GM12878 (cell line): ENCODE measurements around the gene C1S. TPM values are rescaled to one million over a fixed set of nuclear protein-coding genes. Genes with fewer than 3 reads are reported as not detected.

Experiments
- ATAC-seq: fragments of 200-7000 bp; cut with Tn5 transposase; 3 replicates; pipeline ENCODE4 v1.9.1; 2020; ENCODE audit warnings: mild to moderate bottlenecking, moderate library complexity
- BruUV-seq: library from RNA; stranded (reverse); fragments of 400-500 nt; replicated peaks from 2 replicates; lab custom pipeline; 2021; lab: Mats Ljungman, UMichigan
- CTCF ChIA-PET: fragments of 300-600 bp; sonication (Branson Sonifier 250); formaldehyde crosslinking; extraction: SDS; loops from one replicate; lab custom pipeline; 2021; ENCODE audit warnings: inconsistent platforms; lab: Yijun Ruan, JAX
- POLR2A ChIA-PET: fragments of 350-600 bp; formaldehyde crosslinking; extraction: SDS; loops from one replicate; lab custom pipeline; 2021; ENCODE audit warnings: inconsistent platforms; lab: Charles Lee
- RAD21 ChIA-PET: fragments of 300-600 bp; sonication (Branson Sonifier 250); formaldehyde crosslinking; loops from one replicate; lab custom pipeline; 2023; ENCODE audit warnings: antibody characterized with exemption; ENCODE audit not compliant: unreplicated experiment; lab: Charles Lee
- SMC1A ChIA-PET: fragments of 300-600 bp; sonication (Branson Sonifier 250); formaldehyde crosslinking; loops from one replicate; lab custom pipeline; 2023; ENCODE audit not compliant: unreplicated experiment, uncharacterized antibody; lab: Charles Lee
- DNase-seq: peaks from one replicate; pipeline ENCODE4 v3.0.0-alpha.2; 2011; ENCODE audit warnings: low read depth, low spot score
- FAIRE-seq: peaks from 3 replicates; lab custom pipeline; 2011; peaks lifted over from hg19 to GRCh38; lab: Jason Lieb, UNC
- H2AFZ ChIP-seq: 2 replicates; pipeline ENCODE4 v1.6.0; 2011; ENCODE audit warnings: low read depth, low read length, control low read depth; ENCODE audit not compliant: control insufficient read depth
- H3K27ac ChIP-seq: 2 replicates; pipeline ENCODE4 v1.5.1; 2011; ENCODE audit warnings: control low read depth; ENCODE audit not compliant: control insufficient read depth, insufficient read depth
- H3K27me3 ChIP-seq, 2 experiments: replicated peaks in 1 of 2; 2 replicates each; pipeline versions ENCODE4 v1.6.0 to v1.6.1; 2011; ENCODE audit warnings: low read length in 1 of 2; ENCODE audit not compliant: control insufficient read depth in 2 of 2, insufficient read depth in 2 of 2
- H3K36me3 ChIP-seq, 2 experiments: 2 replicates each; pipeline ENCODE4 v1.5.1; 2011; ENCODE audit warnings: low read length in 1 of 2; ENCODE audit not compliant: control insufficient read depth in 2 of 2, insufficient read depth in 2 of 2
- H3K4me1 ChIP-seq: 2 replicates; pipeline ENCODE4 v1.6.1; 2011; ENCODE audit warnings: mild to moderate bottlenecking, low read length, moderate library complexity, mixed read lengths; ENCODE audit not compliant: control insufficient read depth, insufficient read depth
- H3K4me2 ChIP-seq: 2 replicates; pipeline ENCODE4 v1.6.0; 2011; ENCODE audit warnings: control low read depth; ENCODE audit not compliant: control insufficient read depth, insufficient read depth
- H3K4me3 ChIP-seq: fragments of 200-600 bp; sonication (generic); 2 replicates; pipeline ENCODE4 v1.5.1; 2016
- H3K79me2 ChIP-seq: 2 replicates; pipeline ENCODE4 v1.6.0; 2011; ENCODE audit warnings: low read length; ENCODE audit not compliant: control insufficient read depth, insufficient read depth
- H3K9ac ChIP-seq: 2 replicates; pipeline ENCODE4 v1.8.0; 2011; ENCODE audit warnings: low read length, control low read depth, mixed read lengths; ENCODE audit not compliant: control insufficient read depth, insufficient read depth
- H3K9me3 ChIP-seq: replicated peaks from 3 replicates; pipeline ENCODE4 v1.5.1; 2011; ENCODE audit warnings: mild to moderate bottlenecking, low read length; ENCODE audit not compliant: control insufficient read depth, insufficient read depth
- H4K20me1 ChIP-seq: 2 replicates; pipeline ENCODE4 v1.6.0; 2011; ENCODE audit not compliant: control insufficient read depth, insufficient read depth
- GATAD2B ChIP-seq: fragments of 450-650 bp; conservative IDR thresholded peaks from 2 replicates; pipeline ENCODE4 v1.6.1; 2017; ENCODE audit warnings: low read depth, mild to moderate bottlenecking, moderate library complexity
- WGBS: methylation state at CpG from one replicate; pipeline ENCODE4 v1.1.6; 2016; ENCODE audit warnings: low lambda C conversion rate; ENCODE audit not compliant: insufficient replicate concordance, insufficient coverage; ENCODE audit errors: missing lambda C conversion rate; 5-methylcytosine and 5-hydroxymethylcytosine counted together
- in situ Hi-C: fragments of 300-500 bp; cut with MboI; formaldehyde crosslinking; loops from 9 replicates; pipeline ENCODE4 v1.14.3; 2018; ENCODE audit warnings: mixed read lengths
- intact Hi-C: fragments of 100-400 bp; cut with micrococcal nuclease; formaldehyde crosslinking; loops from one replicate; pipeline ENCODE4 v1.14.2; 2022; ENCODE audit not compliant: unreplicated experiment
- polyA plus RNA-seq, 11 experiments: library from polyadenylated mRNA; depleted of rRNA in 4 of 11; unstranded in 6 of 11; stranded (reverse) in 5 of 11; fragments of >200 nt; fragmentation: Nextera tagmentation in 4 of 11; fragmentation: Illumina TruSeq in 1 of 11; extraction: Ambion mirVana in 4 of 11; extraction: Trizol in 1 of 11; gene quantifications; 1 replicate in 1 of 11; 2 replicates in 10 of 11; pipeline versions ENCODE4 v1.2.1 to v1.2.3, GENCODE V29; 2011 to 2016; ENCODE audit warnings: inconsistent platforms in 2 of 11, missing spikeins in 2 of 11, low read depth in 1 of 11
- total RNA-seq, 4 experiments: library from RNA; depleted of rRNA in 3 of 4; stranded (reverse); fragments of >200 nt in 3 of 4; fragmentation: Illumina TruSeq in 1 of 4; extraction: Trizol in 1 of 4; gene quantifications; 2 replicates each; pipeline versions ENCODE4 v1.2.1 to v1.2.3, GENCODE V29; 2013 to 2021
- TF ChIP-seq, protein P1 (sequence below): fragments of 150-350 bp; IDR thresholded peaks from 2 replicates; pipeline ENCODE4 v1.6.1; 2014; ENCODE audit warnings: mild to moderate bottlenecking, low read depth, low read length

The C1S gene
- total and polyA plus RNA-seq, 10 of the 15 experiments (the other 5 are each of a cell fraction or from before 2014, with no cell fraction given) = 0.10 to 1.4 (median 0.42) TPM

DNA sequence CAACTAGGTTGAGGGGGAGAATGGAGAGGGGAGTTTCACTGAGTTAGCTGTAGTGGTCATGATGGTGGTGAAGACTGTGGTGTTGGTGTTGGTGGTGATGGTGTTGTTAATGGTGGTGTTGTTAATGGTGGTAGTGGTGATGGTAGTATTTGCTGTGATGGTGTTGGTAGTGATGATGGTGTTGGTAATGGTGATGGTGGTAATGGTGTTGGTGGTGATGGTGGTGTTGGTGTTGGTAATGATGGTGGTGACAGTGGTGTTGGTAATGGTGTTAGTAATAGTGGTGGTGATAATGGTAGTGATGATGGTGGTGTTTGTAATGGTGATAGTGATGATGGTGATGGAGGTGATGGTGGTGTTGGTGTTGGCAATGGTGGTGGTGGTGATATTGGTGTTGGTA, 22.6 kb downstream of the C1S start:
- Histone ChIP-seq H3K4me3 (no peak overlapping the region), H3K4me2 (no peak overlapping the region), H3K27me3 (no peaks in the 10 kb centered on the region), H3K79me2 (no peaks in the 10 kb centered on the region), H2AFZ (no peak overlapping the region), H3K9me3 (no peaks in the 10 kb centered on the region; the same call in 2 of the 3 replicates), H3K4me1 (no peaks in the 10 kb centered on the region), H3K36me3 (no peaks in the 10 kb centered on the region), H3K27ac (no peak overlapping the region), H3K9ac (no peak overlapping the region), H4K20me1 (no peaks in the 10 kb centered on the region)
- TF ChIP-seq, protein P1, sequence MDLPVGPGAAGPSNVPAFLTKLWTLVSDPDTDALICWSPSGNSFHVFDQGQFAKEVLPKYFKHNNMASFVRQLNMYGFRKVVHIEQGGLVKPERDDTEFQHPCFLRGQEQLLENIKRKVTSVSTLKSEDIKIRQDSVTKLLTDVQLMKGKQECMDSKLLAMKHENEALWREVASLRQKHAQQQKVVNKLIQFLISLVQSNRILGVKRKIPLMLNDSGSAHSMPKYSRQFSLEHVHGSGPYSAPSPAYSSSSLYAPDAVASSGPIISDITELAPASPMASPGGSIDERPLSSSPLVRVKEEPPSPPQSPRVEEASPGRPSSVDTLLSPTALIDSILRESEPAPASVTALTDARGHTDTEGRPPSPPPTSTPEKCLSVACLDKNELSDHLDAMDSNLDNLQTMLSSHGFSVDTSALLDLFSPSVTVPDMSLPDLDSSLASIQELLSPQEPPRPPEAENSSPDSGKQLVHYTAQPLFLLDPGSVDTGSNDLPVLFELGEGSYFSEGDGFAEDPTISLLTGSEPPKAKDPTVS = no peak
- no TSS peak for BruUV-seq
- CTCF ChIA-PET = no interaction called here
- SMC1A ChIA-PET = no interaction called here
- intact Hi-C loops (no loop called here), in situ Hi-C loops (no loop called here)
- no peak for DNase-seq
- FAIRE-seq = no peak
- no peak for ATAC-seq
- RAD21 ChIA-PET = no interaction called here
- POLR2A ChIA-PET = no interaction called here

DNA sequence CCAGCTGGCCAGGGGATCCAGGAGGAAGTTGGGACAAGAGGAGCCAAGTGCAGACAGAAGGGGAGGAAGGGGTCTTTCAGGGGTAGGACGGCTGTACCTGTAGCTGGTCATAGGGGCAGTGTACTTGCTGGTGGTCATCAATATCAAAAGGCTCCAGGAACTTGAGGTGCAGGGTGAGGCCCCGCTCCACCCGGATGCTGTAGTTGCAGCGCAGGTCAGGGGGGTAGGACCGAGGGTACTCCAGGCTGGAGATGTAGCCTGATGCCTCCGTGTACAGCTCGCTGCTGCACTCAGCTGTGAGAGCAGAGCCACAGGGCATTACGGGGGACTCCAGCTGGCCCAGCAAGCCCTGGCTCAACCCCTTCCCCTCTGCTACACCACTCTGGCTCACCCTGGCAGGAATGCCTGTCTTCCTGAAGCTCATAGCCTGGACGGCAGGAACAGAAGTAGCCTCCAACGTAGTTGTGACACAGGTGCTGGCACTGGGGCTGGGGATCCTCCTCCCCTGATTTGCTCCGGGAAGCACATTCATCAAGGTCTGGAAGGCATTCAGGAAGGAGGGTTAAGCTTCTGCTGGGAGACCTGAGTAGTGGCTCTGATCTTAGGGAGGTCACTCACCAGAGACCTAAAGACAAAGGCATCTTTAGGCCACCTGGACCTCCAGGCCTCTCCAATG, 28.8 kb downstream of the C1S start:
- Histone ChIP-seq H3K4me1 (no peaks in the 10 kb centered on the region), H3K27ac (no peak overlapping the region), H3K4me3 (no peak overlapping the region), H3K27me3 (no peaks in the 10 kb centered on the region; a peak in 1 of 4 replicates), H3K9me3 (no peaks in the 10 kb centered on the region; the same call in 2 of the 3 replicates), H3K9ac (no peak overlapping the region)
- ChIA-PET RAD21 (no interaction called here), SMC1A (no interaction called here)
- no peak for ATAC-seq
- no peak for TF ChIP-seq GATAD2B
- TF ChIP-seq, all 136 proteins: peak for 0
- no peak for DNase-seq
- H2AFZ ChIP-seq = no peak overlapping the region
- no TSS peak for BruUV-seq
- H3K36me3 ChIP-seq = no peaks in the 10 kb centered on the region
- ChIA-PET CTCF (interaction anchor here (0.9 to 6.3 kb wide), 3 partner anchors 13 to 144 kb away, joined by 3 to 32 read pairs (median 8); partner anchors contain the start of genes C12orf57 and RNU7-1), POLR2A (no interaction called here)
- no peak for FAIRE-seq
- H4K20me1 ChIP-seq = no peaks in the 10 kb centered on the region
- intact Hi-C loops (no loop called here), in situ Hi-C loops (no loop called here)
- H3K79me2 ChIP-seq = no peaks in the 10 kb centered on the region
- H3K4me2 ChIP-seq = no peak overlapping the region
- WGBS = 57% methylated on average over 11 of the region's 11 CpGs
